GM21381 (cell line): ENCODE results near the gene MKI67.
"Not testable (repeated sequence)": the region's sequence is repeated elsewhere in the genome, so short reads cannot be mapped to it uniquely, and the experiment has no call there.

Source experiments
- ATAC-seq: cut with Tn5 transposase; IDR thresholded peaks from one replicate; pipeline ENCODE4 v1.9.1; 2021; ENCODE audit warnings: mild to moderate bottlenecking, moderate library complexity; ENCODE audit not compliant: unreplicated experiment

Gene MKI67, protein sequence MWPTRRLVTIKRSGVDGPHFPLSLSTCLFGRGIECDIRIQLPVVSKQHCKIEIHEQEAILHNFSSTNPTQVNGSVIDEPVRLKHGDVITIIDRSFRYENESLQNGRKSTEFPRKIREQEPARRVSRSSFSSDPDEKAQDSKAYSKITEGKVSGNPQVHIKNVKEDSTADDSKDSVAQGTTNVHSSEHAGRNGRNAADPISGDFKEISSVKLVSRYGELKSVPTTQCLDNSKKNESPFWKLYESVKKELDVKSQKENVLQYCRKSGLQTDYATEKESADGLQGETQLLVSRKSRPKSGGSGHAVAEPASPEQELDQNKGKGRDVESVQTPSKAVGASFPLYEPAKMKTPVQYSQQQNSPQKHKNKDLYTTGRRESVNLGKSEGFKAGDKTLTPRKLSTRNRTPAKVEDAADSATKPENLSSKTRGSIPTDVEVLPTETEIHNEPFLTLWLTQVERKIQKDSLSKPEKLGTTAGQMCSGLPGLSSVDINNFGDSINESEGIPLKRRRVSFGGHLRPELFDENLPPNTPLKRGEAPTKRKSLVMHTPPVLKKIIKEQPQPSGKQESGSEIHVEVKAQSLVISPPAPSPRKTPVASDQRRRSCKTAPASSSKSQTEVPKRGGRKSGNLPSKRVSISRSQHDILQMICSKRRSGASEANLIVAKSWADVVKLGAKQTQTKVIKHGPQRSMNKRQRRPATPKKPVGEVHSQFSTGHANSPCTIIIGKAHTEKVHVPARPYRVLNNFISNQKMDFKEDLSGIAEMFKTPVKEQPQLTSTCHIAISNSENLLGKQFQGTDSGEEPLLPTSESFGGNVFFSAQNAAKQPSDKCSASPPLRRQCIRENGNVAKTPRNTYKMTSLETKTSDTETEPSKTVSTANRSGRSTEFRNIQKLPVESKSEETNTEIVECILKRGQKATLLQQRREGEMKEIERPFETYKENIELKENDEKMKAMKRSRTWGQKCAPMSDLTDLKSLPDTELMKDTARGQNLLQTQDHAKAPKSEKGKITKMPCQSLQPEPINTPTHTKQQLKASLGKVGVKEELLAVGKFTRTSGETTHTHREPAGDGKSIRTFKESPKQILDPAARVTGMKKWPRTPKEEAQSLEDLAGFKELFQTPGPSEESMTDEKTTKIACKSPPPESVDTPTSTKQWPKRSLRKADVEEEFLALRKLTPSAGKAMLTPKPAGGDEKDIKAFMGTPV (N-terminal part only)

DNA sequence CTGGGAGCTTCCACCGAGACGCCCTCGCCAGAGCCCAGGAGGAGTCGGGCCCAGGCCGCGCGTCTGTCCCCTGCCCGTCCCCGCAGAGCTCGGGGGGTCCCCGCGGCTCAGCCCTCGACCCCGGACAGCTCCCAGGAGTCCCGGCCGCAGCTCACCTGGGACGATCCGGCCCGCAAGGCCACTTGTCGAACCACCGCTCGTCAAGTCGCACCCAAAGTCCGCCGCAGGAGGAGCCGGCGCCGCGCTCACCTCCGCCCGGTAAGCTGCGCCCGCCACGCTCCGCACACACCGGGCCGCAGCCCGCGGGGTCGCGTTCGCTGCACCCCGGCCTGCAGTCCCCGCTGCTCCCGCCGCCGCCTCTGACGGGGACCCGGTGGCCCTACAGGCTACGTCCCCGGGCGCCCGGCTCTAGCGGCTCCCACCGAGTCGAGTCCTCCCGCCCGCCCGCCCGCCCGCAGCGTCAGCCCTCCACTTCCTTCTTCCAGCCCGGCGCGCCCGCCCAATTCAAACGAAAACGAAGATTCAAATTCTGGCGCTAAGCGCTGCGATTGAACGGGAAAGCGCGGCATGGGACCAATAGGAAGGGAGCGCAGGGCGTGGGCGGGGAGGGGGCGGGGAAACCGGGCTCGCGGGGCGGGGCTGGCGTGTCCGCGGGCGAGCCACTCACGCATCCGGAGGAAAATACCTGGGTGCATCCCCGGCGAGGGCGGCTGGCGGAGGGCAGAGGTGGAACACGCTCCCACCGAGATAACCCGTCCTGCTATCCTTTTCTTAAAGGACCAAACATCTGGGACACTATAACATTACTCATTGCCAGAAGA lies at the start of gene MKI67:
MKI67 (minus strand) TSS at position 480 of the 821 bp plus-strand sequence. CDS start 756 bp downstream, outside the sequence.
- peak; percentile 80 for ATAC-seq

DNA sequence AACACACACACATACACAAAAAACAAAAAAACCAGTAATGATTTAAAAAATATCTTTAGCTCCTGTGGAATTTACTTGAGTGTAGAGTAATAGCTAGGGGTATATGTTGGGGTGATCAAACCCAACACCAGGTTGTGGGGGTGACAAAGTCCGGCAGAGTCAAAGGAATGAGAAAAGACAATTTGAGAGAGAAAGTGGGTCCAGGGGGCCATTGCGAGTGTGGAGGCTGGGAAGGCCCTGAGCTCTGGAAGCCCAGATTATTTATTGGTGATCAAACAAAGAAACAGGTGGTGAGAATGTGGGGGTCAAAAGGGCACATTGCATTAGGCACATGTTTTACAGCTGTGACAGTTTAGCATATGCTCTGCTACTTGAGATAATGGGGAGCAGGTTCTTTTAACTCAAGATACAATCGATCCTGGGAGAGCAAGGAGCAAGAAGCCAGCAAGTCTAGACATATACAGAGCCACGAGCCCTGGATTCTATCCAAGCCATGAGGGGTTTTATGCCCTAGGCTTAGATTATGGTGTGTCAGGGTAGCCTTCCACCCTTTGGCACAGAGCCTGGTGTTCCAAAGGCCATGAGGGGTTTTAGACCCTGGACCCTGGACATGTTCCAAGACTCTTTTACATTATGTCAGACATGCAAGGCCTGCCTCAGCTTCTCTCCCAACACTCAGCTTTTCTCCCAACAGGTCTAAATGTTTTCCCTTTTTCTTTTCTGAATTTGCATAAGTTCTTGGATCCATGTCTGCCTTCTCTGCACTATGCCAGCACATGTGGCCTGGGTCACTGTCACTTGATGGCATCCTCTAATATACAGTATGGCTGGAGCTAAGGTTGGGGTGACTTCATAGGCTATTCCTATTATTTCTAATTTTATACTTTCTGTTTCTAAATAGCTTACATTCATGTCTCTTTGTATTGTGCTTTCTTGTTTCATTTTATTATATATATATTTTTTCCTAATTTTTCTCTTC lies 48.6 kb upstream of the MKI67 start:
- ATAC-seq = no peak

DNA sequence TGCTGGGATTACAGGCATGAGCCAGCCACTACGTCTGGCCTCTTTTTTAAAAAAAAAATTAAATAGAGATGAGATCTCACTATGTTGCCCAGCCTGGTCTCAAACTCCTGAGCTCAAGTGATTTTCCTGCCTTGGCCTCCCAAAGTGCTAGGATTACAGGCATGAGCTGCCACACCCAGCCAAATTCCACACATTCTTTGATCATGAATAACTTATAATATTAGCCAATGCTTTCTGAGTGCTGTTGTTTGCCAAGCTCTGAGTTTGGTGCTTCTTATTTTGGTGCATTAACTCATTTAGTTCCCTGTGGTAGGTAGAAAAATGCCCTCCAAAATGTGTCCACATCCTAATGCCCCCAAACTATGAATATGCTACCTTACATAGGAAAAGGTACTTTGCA lies 47.2 kb upstream of the MKI67 start:
- ATAC-seq = no peak

DNA sequence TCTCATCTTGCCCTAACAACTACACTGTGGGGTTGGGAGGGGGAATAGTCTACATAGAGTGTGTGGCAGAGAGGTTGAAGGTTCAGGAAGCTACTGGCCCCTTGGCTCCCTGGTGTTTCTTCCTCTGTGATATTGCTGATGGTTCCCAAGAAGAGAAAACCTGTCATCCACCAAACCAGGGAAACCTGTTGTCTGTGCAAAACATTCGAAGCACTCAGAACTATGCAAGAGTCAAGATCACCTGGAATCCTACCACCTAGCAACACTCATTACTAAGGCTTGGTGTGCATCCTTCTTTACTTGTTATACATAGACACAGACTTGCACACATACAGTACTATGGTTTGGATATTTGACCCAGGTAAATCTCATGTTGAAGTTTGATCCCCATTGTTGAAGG lies 46.5 kb upstream of the MKI67 start:
- ATAC-seq = no peak

DNA sequence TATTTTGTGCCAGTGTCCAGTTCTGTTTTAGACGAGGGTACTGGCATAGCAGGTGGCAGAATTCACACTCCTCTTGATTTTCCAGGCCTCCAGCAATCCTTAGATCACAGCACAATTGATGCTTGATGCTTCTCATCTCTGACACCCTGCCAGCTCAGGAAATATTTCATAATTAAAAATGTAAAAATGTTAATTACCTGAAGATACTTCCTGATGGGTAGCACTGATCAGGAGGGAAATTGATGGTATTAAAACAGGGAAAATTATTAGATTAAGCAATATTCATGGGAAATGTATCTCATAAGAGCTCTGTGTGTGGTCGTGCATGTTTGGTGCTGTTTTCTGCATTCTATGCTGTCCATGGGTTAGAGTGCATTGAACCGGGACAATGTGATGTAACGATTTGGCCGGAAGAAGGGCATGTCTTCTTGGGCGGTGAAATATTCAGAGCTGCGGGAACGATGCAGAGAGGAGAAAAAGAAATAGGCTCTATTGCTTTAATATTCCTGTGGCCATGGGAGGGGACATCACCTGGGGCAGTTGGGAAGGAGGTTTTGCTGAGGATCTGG lies 43.7 kb upstream of the MKI67 start:
- ATAC-seq = no peak

DNA sequence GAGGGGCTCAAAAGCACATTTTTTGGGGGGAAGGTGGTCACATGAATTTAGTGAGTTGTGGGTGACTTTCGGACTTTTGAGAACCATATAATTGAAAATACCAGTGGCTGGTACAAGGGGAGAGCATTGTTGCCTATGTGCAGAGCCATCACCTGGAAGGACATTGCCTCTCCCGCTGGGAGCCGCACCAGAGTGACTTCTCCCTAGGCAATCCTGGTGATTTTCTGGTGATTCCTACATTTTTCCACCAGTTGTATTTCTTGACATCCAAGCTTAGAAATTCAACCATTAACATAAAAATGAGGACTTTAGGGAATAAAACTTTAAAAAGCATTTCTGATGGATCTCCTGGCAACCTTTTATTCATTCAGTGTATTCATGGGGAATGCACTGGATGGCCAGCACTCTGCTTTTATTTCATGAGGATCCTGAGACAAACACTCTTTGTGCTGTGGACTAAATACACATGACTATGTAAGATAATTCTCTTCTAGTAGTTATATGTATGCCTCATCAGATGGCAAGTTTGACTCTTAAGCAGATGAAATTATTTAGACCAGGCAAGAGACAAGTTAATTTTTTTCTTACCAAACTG lies 41.8 kb upstream of the MKI67 start:
- ATAC-seq = no peak

DNA sequence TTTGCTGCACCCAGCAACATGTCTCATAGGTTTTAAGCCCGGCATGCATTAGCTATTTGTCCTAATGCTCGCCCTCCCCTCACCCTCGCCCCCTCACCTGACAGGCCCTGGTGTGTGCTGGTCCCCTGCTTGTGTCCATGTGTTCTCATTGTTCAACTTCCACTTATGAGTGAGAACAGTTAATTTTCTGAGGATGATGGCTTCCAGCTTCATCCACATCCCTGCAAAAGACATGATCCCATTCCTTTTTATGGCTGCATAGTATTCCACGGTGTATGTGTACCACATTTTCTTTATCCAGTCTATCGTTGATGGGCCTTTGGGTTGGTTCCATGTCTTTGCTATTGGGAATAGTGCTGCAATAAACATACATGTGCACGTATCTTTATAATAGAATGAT lies 40.9 kb upstream of the MKI67 start:
- not testable (repeated sequence) for ATAC-seq

DNA sequence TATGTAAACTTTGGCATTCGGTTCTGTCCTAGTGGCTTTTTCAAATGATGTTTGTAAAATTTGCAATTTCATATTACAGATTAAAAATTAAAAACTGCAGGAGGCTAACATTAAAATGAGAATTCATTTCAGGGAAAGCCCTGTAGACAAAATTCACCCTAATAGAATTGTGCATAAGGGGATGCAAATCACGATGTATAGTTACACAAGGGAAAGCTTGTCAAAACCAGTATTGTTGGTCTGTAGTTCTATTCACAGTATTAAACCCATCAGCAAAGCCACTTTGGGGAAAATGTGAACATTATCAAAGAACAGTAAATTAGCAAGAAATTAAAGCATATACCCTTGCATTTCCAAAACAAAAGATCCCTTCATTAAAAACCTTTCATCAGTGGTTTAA lies 39.9 kb upstream of the MKI67 start:
- ATAC-seq = no peak

DNA sequence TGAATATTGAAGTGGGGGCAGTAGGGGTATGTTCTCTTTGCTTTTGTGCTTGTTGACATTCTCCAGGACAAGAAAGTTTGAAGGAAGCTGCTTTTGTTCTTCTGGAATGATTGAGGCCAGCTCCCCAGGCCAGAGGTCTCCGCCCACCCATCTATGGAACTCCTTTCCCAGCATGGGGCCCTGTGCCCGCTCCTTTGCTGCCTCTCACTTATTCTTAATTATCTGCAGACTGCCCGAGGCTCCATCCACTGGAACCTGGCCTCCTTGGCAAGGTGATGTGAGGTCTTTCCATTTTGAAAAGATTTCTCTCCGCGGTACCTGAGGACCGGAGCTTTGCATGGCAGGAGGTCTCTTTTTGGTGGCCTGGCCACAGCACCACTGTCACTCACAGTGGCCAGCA lies 39.3 kb upstream of the MKI67 start:
- no peak for ATAC-seq

DNA sequence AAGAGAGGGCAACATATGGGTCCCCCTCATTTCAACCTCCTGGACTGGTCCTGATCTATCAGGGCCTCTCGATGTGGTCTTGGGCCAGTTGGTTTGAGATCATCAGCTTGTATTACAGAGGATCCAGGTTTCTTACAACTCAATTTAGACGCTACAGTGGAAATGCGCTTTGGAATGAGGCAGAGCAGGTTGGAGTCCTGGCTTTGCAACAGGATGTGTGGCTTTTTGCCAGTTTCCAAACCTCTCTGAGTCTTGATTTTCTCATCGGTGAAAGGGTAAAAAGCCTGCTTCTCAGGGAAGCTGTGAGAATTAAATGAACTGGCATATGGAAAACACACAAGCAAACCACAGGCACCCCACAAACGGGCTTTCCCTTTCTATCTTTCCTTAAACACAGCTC lies 37.5 kb upstream of the MKI67 start:
- ATAC-seq = no peak

DNA sequence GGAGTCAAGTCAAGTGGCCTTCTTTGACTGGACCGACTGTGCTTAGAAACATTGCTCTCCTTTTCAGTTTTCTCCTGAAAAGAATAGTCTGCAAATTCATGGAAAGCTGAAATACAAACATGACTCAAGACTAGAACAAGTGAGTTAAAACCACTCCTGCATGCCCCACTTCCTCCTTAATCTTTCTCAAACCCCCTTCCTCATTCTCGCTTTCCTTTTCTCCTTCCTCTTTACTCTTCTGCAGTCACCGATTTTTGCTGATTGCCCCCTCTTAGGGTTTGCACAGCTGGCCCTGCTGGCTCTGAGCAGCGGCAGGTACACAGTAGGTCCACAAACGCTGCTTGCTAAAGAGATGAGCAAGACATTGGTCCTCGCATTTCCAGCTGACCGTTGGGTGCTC lies 34.8 kb upstream of the MKI67 start:
- ATAC-seq = no peak

DNA sequence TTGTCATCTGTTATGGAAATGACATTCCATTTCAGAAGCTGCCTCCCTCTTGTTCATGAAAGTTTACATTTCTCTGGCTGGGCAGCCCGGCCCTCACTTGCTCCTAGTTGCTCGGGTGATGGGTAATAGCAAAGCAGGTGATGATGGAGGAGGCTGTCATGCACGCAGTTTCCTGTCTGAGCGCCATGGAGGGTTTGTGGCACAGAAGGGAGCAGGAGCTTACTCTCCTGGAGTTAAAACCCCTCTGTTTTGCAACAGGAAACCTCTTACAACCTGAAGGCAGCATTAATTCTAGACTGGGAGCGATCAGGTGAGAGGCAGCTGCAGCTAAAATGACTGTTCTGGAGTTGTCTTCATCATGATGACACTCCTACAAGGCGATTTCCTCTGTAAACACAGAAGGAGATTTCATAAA lies 34.1 kb upstream of the MKI67 start:
- ATAC-seq = no peak

DNA sequence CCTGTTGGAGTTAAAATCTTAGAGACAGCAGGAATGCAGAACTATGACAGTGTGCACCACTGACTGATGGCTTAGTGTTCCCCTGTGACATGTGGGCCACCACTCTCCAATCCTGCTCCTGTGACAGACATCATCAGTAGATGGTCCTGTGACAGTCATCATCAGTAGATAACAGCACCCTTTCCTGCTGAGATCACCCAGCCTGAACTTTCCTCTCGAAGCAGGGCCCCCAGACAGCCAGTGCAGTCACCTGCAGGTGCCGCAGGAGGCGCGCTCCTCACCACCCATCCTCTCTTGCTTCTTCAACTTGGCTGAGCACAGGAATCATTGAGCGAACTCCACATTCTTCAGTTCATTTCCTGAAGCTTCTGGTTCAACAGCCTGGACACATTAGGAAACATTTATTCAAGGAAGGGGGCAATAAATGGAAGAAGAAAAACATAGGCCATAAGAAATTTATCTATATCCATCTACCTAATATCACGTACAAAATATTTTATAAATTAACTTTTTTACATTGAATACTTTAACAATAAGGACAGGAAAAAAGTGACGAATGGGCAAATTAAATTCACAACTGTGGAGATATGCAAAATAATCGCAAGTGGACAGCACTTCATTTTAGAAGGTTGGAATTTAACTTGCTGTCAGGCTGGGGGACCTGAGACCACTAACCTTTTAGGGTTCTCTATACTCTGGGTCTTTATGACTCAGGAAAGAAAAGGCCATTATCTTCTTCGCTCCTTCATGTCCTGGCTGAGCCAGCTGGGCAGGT lies 32.0 kb upstream of the MKI67 start:
- ATAC-seq = no peak

DNA sequence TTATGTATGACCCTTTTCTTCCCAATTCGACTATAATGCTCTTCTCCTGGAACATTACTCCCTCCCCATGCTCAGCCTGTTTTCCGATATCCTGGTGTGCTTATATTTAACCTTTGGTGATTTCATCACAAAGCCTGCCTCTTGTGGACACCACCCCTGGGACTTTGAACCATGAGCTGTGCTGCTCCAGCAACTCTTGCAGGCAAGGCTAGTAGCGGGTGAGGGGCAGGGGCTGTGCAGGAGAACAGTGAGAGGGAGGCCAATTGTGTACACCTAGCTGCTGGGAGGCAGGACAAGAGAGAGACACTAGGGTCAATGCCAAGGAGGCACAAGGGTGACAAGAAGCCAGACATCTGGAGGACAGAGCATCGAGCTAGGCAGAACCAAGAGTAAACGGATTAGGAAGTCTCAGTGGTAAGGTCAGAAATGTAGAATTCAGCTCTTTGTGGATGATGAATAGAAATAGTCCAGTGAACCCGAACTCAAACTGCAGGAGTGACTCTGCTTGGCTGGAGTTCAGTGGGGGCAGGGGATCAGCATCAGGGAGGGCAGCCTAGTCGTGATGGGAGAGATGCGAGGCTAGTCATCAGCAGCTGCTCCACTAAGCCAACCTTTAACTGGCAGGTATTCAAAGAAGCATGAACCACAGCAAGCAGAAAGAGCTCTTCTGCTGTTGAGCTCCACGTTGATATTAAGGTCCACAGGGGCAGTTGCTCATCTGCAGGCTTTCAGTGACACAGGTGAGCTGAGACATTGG lies 31.0 kb upstream of the MKI67 start:
- ATAC-seq = no peak

DNA sequence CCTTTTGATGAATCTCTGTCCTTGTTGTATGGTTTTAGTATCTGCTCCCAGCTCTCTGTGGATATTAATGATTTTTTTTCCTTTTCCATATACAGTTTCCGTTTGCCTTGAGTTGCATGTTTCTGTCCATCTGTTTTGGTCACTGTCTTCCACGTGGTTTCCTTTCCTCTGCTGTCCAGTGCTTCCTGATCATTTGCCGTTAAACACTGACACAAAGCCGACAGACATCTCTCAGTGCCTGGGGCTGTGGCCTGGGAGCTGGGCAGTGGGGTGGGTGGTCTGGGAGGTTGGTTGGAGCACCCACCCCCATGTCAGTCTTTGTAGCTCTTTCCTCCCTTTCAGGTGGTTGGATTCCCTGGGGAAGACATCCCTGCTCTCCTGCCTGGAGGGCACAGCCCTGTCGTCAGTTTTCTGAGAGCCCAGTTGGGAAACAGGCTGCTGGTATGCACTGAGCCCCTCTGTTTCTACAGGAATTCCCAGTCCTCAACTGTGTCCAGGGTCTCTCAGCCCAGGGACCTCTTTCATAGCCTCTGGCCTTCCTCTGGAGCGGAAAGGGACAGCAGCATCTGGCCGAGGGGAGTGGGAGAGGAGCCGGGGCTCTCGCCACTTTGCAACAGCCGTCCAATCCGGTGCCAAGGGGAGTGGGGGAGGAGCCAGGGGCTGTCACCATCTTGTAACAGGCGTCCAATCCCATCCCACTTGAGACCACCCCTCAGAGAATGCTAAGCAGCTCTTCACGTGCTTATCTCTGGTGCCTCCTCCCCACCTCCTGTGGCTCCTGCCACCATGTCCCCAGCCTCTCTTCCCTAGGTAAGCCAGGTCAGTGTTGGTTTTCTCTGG lies 26.7 kb upstream of the MKI67 start:
- ATAC-seq = no peak

DNA sequence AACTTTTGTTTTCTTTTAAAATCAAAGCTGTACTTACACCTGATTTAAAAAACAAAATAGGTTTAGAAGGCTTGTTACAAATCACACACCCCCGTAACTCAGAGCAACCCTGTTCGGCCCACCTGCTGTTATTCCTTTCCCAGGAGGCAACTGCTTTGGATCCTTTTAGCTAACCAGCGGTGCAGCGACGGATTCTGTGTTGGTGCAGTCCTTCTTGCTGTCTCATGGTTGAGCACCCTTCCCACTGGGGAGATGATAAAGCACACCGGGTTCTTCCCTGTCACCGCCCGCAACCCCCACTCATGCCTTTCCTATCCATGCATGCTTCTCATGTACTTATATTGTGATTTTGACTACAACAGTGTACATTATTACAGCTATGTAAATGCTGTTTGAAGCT lies 24.8 kb upstream of the MKI67 start:
- no peak for ATAC-seq
